Stimulated activated CD4-positive, alpha-beta T cell treated with anti-CD3 and anti-CD28 coated beads, Interleukin-2, amount 100 ng/mL, for 24 hours (primary cell): ENCODE data around the gene DSG2.
"Not testable (repeated sequence)": the region's sequence is repeated elsewhere in the genome, so short reads cannot be mapped to it uniquely, and the experiment has no call there.

Source experiments
- DNase-seq, 2 donors: peaks; one replicate each; pipeline ENCODE4 v3.0.0-alpha.2; 2020

Gene DSG2

DNA sequence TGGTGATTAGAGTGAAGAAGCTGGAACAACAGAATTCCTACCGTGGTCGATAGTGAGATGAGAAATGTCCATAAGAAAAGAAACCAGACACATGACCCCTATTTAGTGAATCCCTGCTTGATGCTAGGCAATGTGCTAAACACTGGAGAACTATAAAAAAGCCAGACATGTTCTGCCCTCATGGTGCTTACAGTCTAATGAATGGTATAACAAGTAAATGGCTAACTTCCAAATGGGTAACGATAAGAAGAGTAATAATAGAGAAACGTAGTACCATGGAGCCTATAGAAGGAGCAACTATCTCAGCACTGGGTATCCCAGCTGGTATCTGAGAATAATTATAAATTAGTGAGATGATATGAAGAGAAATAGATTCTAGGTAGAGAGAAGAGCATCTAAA, 5.0 kb downstream of the DSG2 start:
- DNase-seq = no peak

DNA sequence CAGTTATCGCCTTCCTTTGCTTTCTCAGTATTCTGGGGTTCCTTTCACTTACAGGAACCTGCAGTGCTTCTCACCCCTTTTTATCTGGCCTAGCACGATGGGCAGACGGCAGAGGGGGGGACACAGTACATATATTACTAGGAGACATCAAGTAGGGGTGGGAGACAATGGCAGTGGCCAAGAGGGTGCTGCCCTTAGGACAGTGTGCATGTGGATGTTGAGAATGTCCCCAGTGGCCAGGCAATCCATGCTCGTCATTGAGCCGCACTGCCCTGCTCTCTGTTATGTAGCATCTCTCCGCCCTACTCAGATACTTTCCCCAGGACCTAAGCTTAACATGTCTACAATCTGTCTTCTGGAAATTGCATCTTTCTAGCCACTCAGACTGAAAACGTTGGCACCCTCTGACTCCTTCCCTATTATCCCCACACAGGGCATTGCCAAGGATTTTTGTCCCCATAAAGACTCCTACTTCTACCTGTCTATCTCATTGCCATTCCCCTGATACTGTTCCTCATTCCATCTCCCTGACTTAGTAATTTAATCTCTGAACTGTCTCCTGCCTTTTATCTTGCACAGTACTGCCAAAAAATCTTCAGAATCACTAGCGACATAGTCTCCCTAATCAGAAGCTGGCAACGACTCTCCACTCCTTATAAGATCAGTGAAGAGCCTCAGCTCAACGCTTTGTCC, 6.6 kb downstream of the DSG2 start:
- no peak for DNase-seq

DNA sequence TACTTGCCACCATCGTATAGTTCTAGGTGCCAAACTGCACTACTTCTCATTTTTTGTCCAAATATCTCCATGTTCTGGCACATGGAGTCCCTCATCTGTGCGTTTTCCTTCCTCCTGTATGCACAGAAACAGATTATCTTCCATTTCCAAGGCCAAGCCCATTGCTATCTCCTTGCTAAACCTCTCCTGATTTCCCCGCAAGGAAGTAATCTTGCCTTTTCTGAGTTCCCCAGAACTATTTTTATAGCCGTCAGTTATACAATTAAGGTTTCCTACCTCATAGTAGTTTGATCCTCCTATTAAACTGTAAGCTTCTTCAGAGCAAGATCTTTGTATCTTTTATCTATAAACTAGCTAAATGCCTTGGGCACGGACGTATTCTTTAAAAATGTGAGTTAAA, 7.2 kb downstream of the DSG2 start:
- no peak for DNase-seq

DNA sequence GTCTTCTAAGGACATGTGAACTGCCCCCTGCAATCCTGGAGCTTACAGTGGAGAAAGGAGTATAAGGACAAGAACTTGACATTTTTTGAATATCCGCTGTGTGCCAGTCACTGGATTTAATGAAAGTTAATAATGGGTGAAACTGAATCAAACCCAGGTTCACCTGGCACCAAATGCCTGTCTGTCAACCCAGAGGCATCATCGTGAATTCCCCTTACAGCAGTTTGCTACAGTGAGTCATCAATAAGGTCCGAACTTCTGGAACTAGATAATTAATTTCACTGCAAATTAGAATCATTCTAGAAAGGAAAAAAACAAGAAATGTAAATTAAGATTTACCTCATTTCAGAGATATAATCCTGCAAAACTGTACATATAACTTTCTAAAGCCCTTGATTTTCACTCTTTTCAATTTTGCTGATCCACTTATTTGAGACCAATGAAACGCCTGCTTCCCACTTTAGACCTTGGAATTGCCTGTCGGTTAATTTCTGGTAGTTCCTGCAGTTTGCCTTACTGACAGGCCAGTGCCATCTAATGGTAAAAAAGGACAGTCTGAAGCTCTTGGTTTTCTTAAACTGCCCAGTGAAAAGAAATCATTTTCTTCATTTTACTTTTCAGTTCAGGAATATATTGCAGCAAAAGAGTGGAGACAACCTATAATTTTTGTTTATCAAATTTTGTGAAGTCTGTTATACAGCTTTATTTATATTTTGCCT, 8.2 kb downstream of the DSG2 start:
- no peak for DNase-seq

DNA sequence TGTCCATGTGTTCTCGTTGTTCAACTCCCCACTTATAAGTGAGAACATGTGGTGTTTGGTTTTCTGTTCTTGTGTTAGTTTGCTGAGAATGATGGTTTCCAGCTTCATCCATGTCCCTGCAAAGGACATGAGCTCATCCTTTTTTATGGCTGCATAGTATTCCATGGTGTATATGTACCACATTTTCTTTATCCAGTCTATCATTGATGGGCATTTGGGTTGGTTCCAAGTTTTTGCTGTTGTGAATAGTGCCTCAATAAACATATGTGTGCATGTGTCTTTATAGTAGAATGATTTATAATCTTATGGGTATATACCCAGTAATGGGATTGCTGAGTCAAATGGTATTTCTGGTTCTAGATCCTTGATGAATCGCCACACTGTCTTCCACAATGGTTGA, 9.1 kb downstream of the DSG2 start:
- DNase-seq = not testable (repeated sequence)

DNA sequence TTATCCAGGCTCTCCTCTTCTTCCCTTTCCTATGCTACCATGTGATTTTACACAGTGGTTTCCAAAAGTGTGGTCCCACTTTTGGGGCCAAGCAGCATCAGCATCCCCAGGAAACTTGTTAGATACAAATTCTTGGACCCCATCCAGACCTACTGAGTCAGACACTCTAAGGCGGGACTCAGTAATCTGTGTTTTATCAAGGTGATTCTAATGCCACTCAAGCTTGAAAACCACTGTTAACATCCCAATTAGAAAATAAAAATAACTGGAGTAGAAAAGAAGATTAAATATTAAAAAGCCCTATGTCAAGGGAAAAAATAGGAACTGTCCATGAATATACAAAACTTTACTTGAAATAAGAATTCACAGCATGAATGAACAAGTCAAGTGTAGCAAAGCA, 10.8 kb downstream of the DSG2 start:
- no peak for DNase-seq

DNA sequence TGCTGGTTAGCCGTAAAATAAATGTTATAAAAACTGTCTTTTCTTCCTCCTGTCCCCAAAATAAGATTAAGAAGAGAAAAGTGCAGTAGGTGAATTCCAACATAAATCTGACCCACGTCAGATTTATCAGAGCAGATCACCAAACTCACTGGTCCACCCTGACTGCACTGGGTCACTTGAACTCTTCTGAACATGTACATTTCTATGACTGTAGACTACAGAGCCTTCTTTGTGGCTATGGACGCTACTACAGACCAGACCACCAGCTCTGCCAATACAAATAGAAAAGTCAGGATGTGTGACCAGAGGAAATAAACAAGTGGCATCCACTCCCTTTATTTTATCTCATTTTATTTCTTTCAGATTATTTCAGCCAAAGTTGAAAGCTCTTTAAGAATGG, 11.6 kb downstream of the DSG2 start:
- no peak for DNase-seq

DNA sequence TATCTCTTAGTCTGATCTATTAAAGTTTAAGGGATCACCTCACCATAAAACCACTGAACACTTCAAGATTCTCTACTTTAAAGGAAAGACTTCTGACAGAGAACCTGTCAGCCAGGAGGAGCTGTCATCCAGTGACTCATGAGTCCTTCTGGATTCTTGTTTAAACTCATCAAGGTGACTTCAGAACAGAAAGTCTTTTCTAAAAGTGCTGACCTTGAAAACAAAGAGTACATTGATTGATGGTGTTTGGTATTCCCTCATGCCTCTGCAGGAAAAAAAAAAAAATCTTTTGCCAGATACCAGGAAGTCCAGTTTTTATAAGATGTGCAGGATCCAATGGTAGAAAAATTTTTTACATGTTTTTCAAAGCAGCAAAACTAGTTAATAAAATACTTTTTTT, 12.3 kb downstream of the DSG2 start:
- DNase-seq = no peak

DNA sequence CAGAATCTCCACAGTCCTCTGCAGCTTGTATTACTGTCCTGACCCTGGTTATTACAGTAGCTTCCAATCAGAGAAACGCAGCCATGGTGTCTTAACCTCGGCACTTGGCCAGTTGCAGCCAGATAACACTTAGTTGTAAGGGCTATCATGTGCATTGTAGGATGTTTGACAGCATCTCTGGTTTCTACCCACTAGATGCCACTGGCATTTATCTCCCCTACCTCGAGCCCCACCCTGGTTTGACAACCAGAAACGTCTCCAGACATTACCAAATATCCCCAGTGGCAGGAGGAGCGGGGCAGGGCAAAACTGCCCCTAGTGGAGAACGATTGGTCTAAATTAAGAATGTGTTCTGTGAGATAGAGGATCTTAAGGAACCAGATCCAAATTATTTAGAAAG, 13.1 kb downstream of the DSG2 start:
- no peak for DNase-seq

DNA sequence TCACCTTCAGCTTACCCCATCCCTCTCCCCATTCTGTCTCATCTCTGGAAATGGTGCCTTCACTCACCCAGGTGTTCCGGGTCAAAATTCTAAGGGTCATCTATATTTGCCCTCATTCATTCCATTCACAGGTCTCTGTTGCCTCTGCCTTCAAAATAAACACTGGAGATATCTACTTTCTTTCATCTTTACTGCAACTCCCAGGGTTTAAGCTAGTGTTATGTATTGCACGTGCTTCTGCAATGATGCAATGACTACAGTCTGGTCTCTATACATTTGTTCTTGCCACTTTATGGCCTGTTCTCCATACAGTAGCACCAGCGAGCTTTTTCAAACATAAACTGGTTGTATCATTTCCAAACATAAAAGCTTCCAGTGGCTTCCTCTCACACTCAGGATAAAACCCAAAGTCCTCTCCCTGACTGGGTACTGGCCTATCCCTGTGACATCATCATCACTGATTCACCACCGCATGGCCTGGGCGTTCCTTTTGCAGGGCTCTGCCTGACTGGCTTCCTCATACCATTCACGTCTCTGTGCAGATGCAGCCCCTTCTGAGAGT, 14.3 kb downstream of the DSG2 start:
- no peak for DNase-seq

DNA sequence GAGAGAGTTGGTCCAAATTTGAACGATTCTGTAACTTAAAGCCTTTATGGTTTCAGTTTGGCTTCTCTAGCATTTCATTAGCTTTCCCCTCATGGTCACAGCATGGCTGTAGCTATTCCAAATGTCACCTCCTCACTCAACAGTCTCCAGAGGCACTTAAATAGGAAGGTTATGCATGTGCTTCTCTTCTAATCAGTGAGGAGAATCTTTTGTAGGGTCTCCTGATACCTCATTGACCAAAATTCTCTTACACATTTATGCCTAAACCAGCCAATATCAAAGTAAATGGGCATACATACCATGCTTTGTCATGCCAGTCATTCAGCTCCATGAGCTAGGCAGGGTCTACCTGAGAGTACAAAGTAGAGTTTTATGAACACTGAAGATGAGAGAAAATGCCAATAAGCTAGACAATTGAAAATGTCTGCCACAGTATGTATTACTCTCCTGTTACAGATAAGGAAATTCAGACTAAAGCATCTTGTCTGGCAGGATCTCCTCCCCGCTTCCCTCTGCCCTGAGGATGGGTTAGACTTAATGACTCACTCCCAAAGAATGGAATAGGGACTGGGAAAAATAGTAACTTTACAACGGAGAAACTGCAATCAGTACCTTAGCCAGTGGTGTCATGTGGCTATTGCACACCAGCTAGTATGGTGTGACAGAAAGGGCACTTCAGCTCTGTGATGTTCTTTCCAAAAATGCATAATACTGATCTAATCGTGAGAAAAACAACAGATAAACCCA, 15.4 kb downstream of the DSG2 start:
- DNase-seq = no peak

DNA sequence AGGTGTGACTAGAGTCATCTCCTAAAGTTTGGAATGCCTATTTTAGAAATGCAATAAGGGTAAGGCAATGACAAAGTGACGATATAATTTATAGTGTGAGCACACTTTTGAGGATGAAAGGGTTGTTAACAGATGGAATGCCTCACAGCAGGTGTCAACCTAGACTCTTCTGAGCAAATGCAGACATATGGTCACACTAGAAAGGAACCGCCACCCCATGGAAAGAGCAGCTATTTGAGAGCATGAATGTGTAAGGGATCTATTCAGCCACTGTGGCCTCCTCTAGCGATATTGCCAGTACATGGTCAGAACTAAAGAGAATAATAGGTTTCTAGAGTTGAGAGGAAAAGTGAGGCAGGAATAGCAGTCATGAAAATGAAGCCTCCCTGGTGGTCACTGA, 18.5 kb downstream of the DSG2 start:
- DNase-seq = no peak

DNA sequence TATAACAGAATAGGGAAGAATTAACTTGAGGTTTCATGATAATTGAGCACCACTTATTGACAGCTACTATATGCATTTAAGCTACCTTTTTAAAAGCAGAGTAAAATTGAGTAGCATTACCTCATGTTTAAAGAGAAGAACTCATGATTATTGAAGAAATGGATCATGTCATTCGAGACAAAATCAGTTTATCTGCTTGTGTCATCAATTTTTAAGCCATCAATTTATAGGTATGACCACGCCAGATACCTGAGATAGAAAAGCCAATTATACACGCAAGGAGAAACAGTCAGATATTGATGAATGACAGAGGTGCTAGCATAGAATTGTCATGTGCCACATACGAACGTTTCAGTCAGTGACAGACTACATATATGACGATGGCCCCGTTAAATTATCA, 28.4 kb downstream of the DSG2 start:
- no peak for DNase-seq

DNA sequence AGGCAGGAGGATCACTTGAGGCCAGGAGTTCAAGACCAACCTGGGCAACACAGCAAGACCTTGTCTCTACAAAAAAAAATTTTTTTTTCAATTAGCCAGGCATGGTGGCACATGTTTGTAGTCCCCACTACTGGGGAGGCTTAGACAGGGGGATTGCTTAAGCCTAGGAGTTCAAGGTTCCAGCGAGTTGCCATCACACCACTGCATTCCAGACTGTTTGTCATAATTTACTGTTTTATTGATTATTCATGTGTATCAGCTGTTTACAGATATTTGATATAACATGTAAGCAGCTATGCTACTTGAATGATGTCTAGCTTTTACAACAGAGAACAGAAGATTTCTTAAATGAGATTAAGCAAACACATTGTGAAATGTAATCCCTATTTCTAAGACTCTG, 35.3 kb downstream of the DSG2 start:
- DNase-seq = no peak

DNA sequence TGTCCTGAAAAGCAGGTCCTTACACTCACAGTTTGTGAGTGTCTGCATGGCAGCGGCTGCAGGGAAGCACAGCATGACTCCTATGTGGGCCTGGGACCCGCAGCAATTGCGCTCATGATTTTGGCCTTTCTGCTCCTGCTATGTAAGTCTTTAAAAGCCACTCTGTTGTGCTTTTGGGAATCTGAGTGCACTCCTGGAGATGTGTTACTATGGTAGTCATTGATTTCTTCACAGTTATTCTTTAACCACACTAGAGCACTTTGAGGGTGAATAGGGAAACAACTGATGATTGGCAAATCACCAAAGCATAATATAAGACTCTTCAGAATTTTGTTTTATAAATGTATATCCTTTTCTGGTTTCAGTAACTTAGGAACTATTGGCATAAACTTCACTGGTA, 40.9 kb downstream of the DSG2 start:
- DNase-seq = no peak

DNA sequence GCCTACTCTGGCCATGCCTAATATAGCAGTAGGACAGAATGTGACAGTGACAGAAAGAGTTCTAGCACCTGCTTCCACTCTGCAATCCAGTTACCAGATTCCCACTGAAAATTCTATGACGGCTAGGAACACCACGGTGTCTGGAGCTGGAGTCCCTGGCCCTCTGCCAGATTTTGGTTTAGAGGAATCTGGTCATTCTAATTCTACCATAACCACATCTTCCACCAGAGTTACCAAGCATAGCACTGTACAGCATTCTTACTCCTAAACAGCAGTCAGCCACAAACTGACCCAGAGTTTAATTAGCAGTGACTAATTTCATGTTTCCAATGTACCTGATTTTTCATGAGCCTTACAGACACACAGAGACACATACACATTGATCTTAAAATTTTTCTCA, 48.5 kb downstream of the DSG2 start:
- no peak for DNase-seq

DNA sequence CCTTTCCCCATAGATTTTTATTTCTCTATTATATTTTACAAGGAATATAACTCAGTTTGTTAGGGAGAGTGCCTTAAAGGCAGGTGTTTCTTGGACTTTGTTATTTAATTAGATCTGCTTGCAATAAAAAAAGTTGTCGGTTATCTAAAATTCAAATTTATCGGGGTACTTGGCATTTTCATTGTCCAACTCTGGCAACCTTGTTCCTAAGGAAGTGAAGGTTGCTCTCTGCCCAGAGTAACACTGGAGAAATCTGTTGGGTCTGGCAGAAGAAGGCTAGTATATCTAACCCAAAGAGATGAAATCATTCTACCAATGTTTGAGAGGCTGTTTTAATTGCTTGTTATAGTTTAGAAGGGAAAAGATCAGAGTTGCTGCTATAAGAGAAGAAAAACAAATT, 50.9 kb downstream of the DSG2 start:
- no peak for DNase-seq

DNA sequence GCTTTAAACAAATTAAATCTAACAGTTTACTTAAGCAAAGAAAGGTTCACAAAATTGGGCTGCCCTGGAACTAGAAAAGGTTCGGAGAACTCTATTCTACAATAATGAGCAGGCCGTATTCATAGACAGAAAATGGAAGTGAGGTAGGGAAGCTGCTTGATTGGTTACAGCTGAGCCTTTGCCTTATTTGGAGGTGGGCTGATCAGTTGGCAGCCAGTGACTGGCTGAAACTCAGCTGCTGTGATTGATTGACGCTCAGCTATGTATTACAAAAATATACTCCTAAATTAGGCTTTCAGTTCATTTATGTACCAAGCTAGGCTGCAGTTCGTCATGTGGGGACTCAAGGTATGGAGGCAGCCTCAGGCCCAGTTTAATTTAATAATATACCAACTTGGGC, 51.4 kb downstream of the DSG2 start:
- no peak for DNase-seq

DNA sequence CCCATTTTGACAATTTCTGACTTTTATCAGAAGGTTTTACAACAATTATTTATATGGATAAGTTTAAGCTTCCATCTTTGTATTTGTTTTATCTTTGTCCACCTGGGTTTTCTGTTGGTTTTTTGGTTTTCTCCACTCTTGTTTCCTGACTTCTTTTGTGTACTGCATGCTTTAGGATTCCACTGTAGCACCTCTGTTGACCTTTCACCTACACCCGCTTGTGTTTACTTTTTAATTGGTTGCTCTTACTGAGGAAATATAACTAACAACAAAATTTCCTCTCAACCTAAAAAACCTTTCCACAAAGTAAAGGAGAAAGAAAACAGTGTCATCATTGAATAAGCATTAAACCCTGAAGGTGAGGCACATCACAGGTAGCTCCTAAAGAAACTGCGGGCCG, 53.9 kb downstream of the DSG2 start:
- no peak for DNase-seq

DNA sequence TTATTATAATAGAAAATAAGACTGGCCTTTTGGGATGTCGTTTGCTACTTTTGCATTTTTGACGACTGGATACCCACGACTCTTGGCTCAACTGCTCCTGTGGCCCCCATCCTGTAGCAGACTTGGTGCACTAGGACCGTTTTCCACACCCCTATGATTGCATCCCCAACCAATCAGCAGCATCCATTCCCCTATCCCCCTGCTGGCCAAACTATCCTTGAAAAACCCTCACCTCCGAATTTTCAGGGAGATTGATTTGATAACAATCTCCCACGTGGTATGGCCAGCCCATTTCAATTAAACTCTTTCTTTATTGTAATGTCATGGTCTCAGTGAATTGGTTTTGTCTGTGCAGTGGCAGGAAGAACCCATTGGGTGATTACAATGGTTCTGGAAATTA, 55.8 kb downstream of the DSG2 start:
- DNase-seq = no peak

DNA sequence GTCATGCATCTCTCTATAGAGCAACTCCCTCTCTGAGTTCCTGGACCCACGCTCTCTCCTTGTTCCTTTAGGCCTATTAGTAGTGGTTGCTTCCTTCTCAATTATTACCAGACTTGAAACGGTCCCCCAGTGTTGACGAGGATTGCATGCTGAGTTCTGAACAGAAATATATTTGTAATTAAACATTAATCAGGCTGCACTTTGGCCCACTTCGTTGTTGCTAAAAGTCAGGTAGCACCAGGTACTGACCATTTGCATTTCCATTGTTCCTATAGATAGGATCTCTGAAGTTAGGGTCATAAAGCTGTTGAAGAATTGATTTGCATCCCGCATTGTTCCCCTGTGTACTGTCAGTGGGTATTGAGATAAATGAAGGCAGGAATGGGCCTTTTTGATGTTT, 56.8 kb downstream of the DSG2 start:
- no peak for DNase-seq

DNA sequence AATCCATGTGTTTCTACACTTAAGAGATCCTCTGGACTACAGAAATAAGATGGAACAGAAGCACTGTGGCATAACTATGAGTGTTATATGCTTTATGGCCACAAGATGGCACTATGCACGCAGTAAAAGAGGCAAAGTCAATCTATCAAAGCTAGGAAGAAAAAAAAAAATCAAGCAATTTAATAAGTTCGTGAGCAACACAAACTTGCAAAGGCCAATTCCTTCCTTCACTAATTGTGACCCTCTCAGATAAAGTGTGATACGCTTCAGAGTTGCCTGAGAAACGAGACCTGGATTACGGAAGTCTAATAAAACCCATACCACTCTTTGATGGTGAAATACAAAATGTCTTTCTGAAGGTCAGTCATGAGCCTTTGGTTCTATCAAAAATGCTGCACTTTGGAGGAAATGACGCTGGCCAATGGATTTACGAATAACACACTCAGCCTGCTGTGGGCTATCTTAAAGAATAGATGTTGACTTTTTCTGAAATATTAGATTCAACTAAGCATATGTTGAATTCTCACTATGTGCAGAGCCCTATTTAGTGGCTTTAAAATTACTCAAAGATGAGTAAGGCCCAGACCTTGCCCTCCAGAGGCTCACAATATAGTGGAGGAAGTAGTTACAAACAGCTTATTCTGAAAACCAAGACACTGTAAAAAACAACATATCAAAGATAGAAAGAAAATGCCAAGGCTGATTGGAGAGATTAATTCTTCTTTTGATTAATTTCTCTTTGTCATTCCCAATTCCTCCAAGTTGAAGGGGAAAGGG, 58.2 kb downstream of the DSG2 start:
- peak; percentile 7 to 20 for DNase-seq

DNA sequence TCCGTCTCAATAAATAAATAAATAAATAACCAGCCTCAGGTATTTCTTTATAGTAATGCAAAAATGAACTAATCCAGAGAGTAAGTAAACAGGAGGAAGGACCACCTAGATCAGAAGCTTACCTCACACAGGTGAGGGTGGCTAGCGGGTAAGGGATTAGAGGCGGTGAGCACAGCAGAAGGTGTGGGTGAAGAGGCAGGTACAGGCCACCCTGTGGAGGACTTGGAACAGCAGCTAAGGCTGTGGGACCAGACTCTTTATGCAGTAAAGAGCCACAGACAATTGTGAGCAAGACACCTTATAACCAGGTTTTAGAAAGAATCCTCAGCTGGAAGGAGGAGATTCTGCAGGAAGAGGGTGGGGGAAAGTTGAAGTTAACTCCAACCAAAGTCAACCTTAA, 59.5 kb downstream of the DSG2 start:
- DNase-seq = no peak
